Esophagus muscularis mucosa (tissue), 4 donors: ENCODE results near the gene MYO7B. TPM values are rescaled to one million over a fixed set of nuclear protein-coding genes. Genes with fewer than 3 reads are reported as not detected.

ENCODE experiments used
- DNase-seq: peaks from one replicate; pipeline ENCODE4 v3.0.0-alpha.2; 2017; ENCODE audit errors: extremely low spot score
- H3K27ac ChIP-seq, 4 donors: fragments of 200-600 bp; sonication (generic); replicated peaks in 1 of 4; 1 replicate in 3 of 4; 2 replicates in 1 of 4; pipeline ENCODE4 v1.5.1; 2016 to 2019; ENCODE audit warnings: mild to moderate bottlenecking in 1 of 4
- H3K27me3 ChIP-seq, 4 donors: fragments of 200-600 bp; sonication (generic); one replicate each; pipeline versions ENCODE4 v1.5.1 to v1.6.0; 2016 to 2019
- H3K36me3 ChIP-seq, 4 donors: fragments of 200-600 bp; sonication (generic); one replicate each; pipeline ENCODE4 v1.5.1; 2016 to 2019
- H3K4me1 ChIP-seq, 4 donors: fragments of 200-600 bp; sonication (generic); one replicate each; pipeline ENCODE4 v1.5.1; 2016 to 2019
- H3K4me3 ChIP-seq, 4 donors: fragments of 200-600 bp; sonication (generic); 1 replicate in 2 of 4; 2 replicates in 2 of 4; pipeline ENCODE4 v1.5.1; 2016 to 2019; ENCODE audit warnings: mild to moderate bottlenecking in 4 of 4, moderate library complexity in 1 of 4
- H3K9me3 ChIP-seq, 4 donors: fragments of 200-600 bp; sonication (generic); 1 replicate in 3 of 4; 2 replicates in 1 of 4; pipeline ENCODE4 v1.5.1; 2016 to 2019
- CTCF ChIP-seq, 3 experiments: fragments of 200-600 bp in 2 of 3; fragments of 450-650 bp in 1 of 3; sonication (generic) in 2 of 3; IDR thresholded peaks; one replicate each; pipeline ENCODE4 v1.5.1; 2017 to 2019; ENCODE audit warnings: antibody characterized with exemption in 3 of 3, mild to moderate bottlenecking in 2 of 3, moderate library complexity in 1 of 3
- EP300 ChIP-seq: sonication (generic); formaldehyde crosslinking; IDR thresholded peaks from one replicate; pipeline ENCODE4 v1.6.1; 2017; ENCODE audit warnings: antibody characterized with exemption
- POLR2A ChIP-seq: fragments of 450-650 bp; IDR thresholded peaks from one replicate; pipeline ENCODE4 v1.6.1; 2017; ENCODE audit warnings: antibody characterized with exemption, moderate library complexity, mild to moderate bottlenecking, low read depth
- POLR2AphosphoS5 ChIP-seq, 2 donors: sonication (generic); formaldehyde crosslinking; IDR thresholded peaks; one replicate each; pipeline ENCODE4 v1.6.1; 2017; ENCODE audit warnings: antibody characterized with exemption in 2 of 2
- WGBS: methylation state at CpG from one replicate; pipeline ENCODE4 v1.1.5; 2018; 5-methylcytosine and 5-hydroxymethylcytosine counted together
- intact Hi-C: fragments of 100-400 bp; cut with DNase I; formaldehyde crosslinking; loops from one replicate; pipeline ENCODE4 v1.15.1; 2023
- total RNA-seq, 4 donors: library from RNA; depleted of rRNA; stranded (reverse); fragments of >200 nt; gene quantifications; one replicate each; pipeline versions ENCODE4 v1.1.0 to v1.2.1, GENCODE V29; 2016

Gene MYO7B
- total RNA-seq, 4 donors from 2014 or later: 0.19 to 0.98 (median 0.33) TPM; not detected in 1

GRCh38 chr2:127641846-127642507 is 106.5 kb downstream of the MYO7B start:
- H3K9me3 ChIP-seq: no peaks in the 10 kb centered on the region
- no peak for DNase-seq
- WGBS: 53% methylated on average over 16 of the region's 25 CpGs
- peaks cover 90 to 100% (median 99%) of the 10 kb centered on the region in 4 donors for H3K4me1 ChIP-seq
- H3K36me3 ChIP-seq: peaks cover 23 to 87% (median 60%) of the 10 kb centered on the region in 4 donors
- intact Hi-C loops: no loop called here
- TF ChIP-seq EP300 (no peak), CTCF (IDR thresholded peaks at IDR 0.05) (no peak), POLR2AphosphoS5 (IDR thresholded peaks at IDR 0.05) (no peak)
- H3K27ac ChIP-seq: peak overlapping the region; percentile 58 to 84 (median 80)
- no peaks in the 10 kb centered on the region for H3K27me3 ChIP-seq
- H3K4me3 ChIP-seq: no peak overlapping the region

- 40% methylated on average over 5 of the region's 17 CpGs for WGBS
- Histone ChIP-seq H3K4me3 (no peak overlapping the region), H3K27me3 (no peaks in the 10 kb centered on the region), H3K9me3 (no peaks in the 10 kb centered on the region), H3K27ac (peak overlapping the region; percentile 58 to 84 (median 80)), H3K36me3 (peaks cover 23 to 89% (median 62%) of the 10 kb centered on the region in 4 donors), H3K4me1 (peaks cover 90 to 100% (median 99%) of the 10 kb centered on the region in 4 donors)
- DNase-seq: no peak
- intact Hi-C loops: no loop called here
- TF ChIP-seq POLR2A (no peak), CTCF (IDR thresholded peaks at IDR 0.05) (no peak), POLR2AphosphoS5 (IDR thresholded peaks at IDR 0.05) (no peak), EP300 (no peak)
These were observed 107.4 kb downstream of the MYO7B start for GRCh38 chr2:127642706-127643438.

- TF ChIP-seq POLR2A (no peak), CTCF (IDR thresholded peaks at IDR 0.05) (no peak), POLR2AphosphoS5 (IDR thresholded peaks at IDR 0.05) (no peak), EP300 (no peak)
- H3K27ac ChIP-seq: peak overlapping the region; percentile 58 to 84 (median 80)
- peaks cover 22 to 86% (median 63%) of the 10 kb centered on the region in 4 donors for H3K36me3 ChIP-seq
- DNase-seq: no peak
- H3K4me3 ChIP-seq: no peak overlapping the region
- intact Hi-C loops: no loop called here
- no peaks in the 10 kb centered on the region for H3K9me3 ChIP-seq
- H3K4me1 ChIP-seq: peaks cover 90 to 100% (median 99%) of the 10 kb centered on the region in 4 donors
- 79% methylated on average over 11 of the region's 15 CpGs for WGBS
- H3K27me3 ChIP-seq: no peaks in the 10 kb centered on the region
These were observed 108.1 kb downstream of the MYO7B start for GRCh38 chr2:127643439-127644065.

GRCh38 chr2:127644066-127645025 is 108.9 kb downstream of the MYO7B start:
- no peak for DNase-seq
- TF ChIP-seq CTCF (IDR thresholded peaks at IDR 0.05) (peak in 1 of 3 experiments; percentile 28), POLR2A (no peak)
- Histone ChIP-seq H3K27me3 (no peaks in the 10 kb centered on the region), H3K9me3 (no peaks in the 10 kb centered on the region), H3K36me3 (peaks cover 18 to 80% (median 57%) of the 10 kb centered on the region in 4 donors), H3K27ac (peak overlapping the region; percentile 58 to 84 (median 80)), H3K4me1 (peaks cover 90 to 99% (median 98%) of the 10 kb centered on the region in 4 donors), H3K4me3 (no peak overlapping the region)
- intact Hi-C loops: loop anchor here (5.0 kb wide), 1 partner anchor 38 kb away; no protein-coding TSS in a partner anchor
- WGBS: 77% methylated on average over 12 of the region's 19 CpGs
